SK-N-DZ (cell line): ENCODE measurements around the gene CREB5.
"Not testable (repeated sequence)": the region's sequence is repeated elsewhere in the genome, so short reads cannot be mapped to it uniquely, and the experiment has no call there.

Experiments used
- DNase-seq: peaks from one replicate; pipeline ENCODE4 v3.0.0-alpha.2; 2015; ENCODE audit warnings: low spot score

The CREB5 gene

GRCh38 chr7:28776463-28777157, 364.3 kb downstream of the CREB5 start:
- DNase-seq = no peak

- no peak for DNase-seq
Observed at GRCh38 chr7:28778786-28779185, 366.5 kb downstream of the CREB5 start.

- no peak for DNase-seq
Observed at GRCh38 chr7:28779954-28780353, 367.6 kb downstream of the CREB5 start.

GRCh38 chr7:28782362-28782761, 370.0 kb downstream of the CREB5 start:
- DNase-seq = no peak

- DNase-seq = no peak
Observed at GRCh38 chr7:28784171-28784902, 372.0 kb downstream of the CREB5 start.

GRCh38 chr7:28785041-28785995, 373.0 kb downstream of the CREB5 start:
- no peak for DNase-seq

GRCh38 chr7:28786156-28786555, 373.8 kb downstream of the CREB5 start:
- not testable (repeated sequence) for DNase-seq

GRCh38 chr7:28787106-28787505, 374.8 kb downstream of the CREB5 start:
- DNase-seq = no peak

- DNase-seq = no peak
Observed at GRCh38 chr7:28790467-28790866, 378.1 kb downstream of the CREB5 start.

- no peak for DNase-seq
Observed at GRCh38 chr7:28792858-28793257, 380.5 kb downstream of the CREB5 start.

- no peak for DNase-seq
Observed at GRCh38 chr7:28793381-28794085, 381.2 kb downstream of the CREB5 start.

- no peak for DNase-seq
Observed at GRCh38 chr7:28798274-28798673, 386.0 kb downstream of the CREB5 start.

- DNase-seq = no peak
Observed at GRCh38 chr7:28799619-28800018, 387.3 kb downstream of the CREB5 start.

GRCh38 chr7:28800150-28800549, 387.8 kb downstream of the CREB5 start:
- DNase-seq = no peak

- DNase-seq = peak; percentile 95
Observed at GRCh38 chr7:28802450-28802849, 390.1 kb downstream of the CREB5 start.

- no peak for DNase-seq
Observed at GRCh38 chr7:28804157-28804556, 391.8 kb downstream of the CREB5 start.

- no peak for DNase-seq
Observed at GRCh38 chr7:28804990-28805389, 392.7 kb downstream of the CREB5 start.

- DNase-seq = no peak
Observed at GRCh38 chr7:28806841-28807240, 394.5 kb downstream of the CREB5 start.

- no peak for DNase-seq
Observed at GRCh38 chr7:28807396-28807994, 395.2 kb downstream of the CREB5 start.

GRCh38 chr7:28808796-28809533, 396.6 kb downstream of the CREB5 start:
- DNase-seq = no peak
